ENCODE data around the gene PRKCG.

DNA sequence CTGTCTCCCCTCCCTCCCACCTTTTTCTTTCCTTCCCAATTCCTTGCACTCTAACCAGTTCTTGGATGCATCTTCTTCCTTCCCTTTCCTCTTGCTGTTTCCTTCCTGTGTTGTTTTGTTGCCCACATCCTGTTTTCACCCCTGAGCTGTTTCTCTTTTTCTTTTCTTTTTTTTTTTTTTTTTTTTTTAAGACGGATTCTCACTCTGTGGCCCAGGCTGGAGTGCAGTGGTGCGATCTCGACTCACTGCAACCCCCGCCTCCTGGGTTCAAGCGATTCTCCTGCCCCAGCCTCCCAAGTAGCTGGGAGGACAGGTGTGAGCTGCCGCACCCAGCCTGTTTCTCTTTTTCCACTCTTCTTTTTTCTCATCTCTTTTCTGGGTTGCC is 7.4 kb upstream of the PRKCG start:
- TF ChIP-seq, protein P1, sequence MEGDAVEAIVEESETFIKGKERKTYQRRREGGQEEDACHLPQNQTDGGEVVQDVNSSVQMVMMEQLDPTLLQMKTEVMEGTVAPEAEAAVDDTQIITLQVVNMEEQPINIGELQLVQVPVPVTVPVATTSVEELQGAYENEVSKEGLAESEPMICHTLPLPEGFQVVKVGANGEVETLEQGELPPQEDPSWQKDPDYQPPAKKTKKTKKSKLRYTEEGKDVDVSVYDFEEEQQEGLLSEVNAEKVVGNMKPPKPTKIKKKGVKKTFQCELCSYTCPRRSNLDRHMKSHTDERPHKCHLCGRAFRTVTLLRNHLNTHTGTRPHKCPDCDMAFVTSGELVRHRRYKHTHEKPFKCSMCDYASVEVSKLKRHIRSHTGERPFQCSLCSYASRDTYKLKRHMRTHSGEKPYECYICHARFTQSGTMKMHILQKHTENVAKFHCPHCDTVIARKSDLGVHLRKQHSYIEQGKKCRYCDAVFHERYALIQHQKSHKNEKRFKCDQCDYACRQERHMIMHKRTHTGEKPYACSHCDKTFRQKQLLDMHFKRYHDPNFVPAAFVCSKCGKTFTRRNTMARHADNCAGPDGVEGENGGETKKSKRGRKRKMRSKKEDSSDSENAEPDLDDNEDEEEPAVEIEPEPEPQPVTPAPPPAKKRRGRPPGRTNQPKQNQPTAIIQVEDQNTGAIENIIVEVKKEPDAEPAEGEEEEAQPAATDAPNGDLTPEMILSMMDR (IDR thresholded peaks at IDR 0.05) = no peak
- no peak for TF ChIP-seq POLR2A (IDR thresholded peaks at IDR 0.05)

All from body of pancreas (tissue), 4 donors.